Activated CD8-positive, alpha-beta memory T cell treated with anti-CD3 and anti-CD28 coated beads, Interleukin-2, amount 10 ng/mL, durations not matched to agents 7 days and 5 days (primary cell): ENCODE data around the gene SLC1A2. TPM values are rescaled to one million over a fixed set of nuclear protein-coding genes. Genes with fewer than 3 reads are reported as not detected.

Experiments
- ATAC-seq: fragments of 150-1000 bp; cut with Tn5 transposase; one replicate; pipeline ENCODE4 v1.10.0; 2021; ENCODE audit warnings: moderate library complexity
- CTCF ChIA-PET: fragments of 350-600 bp; sonication (Branson Sonifier 250); formaldehyde crosslinking; loops from one replicate; lab custom pipeline; 2021; ENCODE audit warnings: antibody characterized with exemption; lab: Charles Lee
- DNase-seq: peaks from one replicate; pipeline ENCODE4 v3.0.0-alpha.2; 2020
- H3K27ac Mint-ChIP-seq: one replicate; pipeline ENCODE4 v1.8.0; 2021; ENCODE audit warnings: mild to moderate bottlenecking, mixed read lengths
- H3K27me3 Mint-ChIP-seq: one replicate; pipeline ENCODE4 v1.8.0; 2021; ENCODE audit warnings: mixed read lengths
- H3K36me3 Mint-ChIP-seq: one replicate; pipeline ENCODE4 v1.8.0; 2021; ENCODE audit warnings: mild to moderate bottlenecking, mixed read lengths
- H3K4me1 Mint-ChIP-seq: one replicate; pipeline ENCODE4 v1.8.0; 2021; ENCODE audit warnings: mixed read lengths
- H3K4me3 Mint-ChIP-seq: one replicate; pipeline ENCODE4 v1.8.0; 2021; ENCODE audit warnings: mild to moderate bottlenecking, moderate library complexity, mixed read lengths
- H3K9me3 Mint-ChIP-seq: one replicate; pipeline ENCODE4 v1.8.0; 2022; ENCODE audit warnings: low read depth, mixed read lengths
- total RNA-seq, 2 experiments: library from RNA; stranded (reverse); gene quantifications; one replicate each; pipeline ENCODE4 v1.2.3, GENCODE V29; 2021

Gene SLC1A2
- total RNA-seq, 2 experiments from 2014 or later: not detected

DNA sequence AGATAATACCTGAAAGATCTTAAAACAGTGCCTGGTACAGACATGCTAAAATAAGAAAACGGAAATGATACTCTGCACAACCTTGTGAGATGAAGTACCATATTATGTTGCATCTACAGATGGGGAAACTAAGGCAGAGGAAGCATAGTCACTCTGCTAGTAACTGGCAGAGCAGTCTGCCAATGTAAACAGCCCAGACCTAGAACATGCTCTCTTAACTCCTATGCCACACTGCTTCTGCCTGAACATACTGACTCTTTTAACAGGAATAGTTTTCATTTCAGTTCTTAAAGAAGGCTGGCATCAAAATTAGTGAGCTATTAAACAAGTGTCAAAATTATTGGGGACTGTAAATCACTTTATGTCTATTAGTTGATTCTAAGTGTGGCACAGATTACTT, 180.5 kb downstream of the SLC1A2 start:
- ATAC-seq: no peak
- peaks cover 59% of the 10 kb centered on the region for H3K4me1 Mint-ChIP-seq
- H3K27me3 Mint-ChIP-seq: peaks cover 15% of the 10 kb centered on the region
- peaks cover 11% of the 10 kb centered on the region for H3K36me3 Mint-ChIP-seq
- no peak overlapping the region for H3K4me3 Mint-ChIP-seq
- peaks cover 3% of the 10 kb centered on the region for H3K9me3 Mint-ChIP-seq
- no peak for DNase-seq
- no peak overlapping the region for H3K27ac Mint-ChIP-seq
- CTCF ChIA-PET: interaction anchor here (1.0 to 5.6 kb wide), 6 partner anchors 15 to 312 kb away, joined by 3 to 38 read pairs (median 4); no protein-coding TSS in a partner anchor

DNA sequence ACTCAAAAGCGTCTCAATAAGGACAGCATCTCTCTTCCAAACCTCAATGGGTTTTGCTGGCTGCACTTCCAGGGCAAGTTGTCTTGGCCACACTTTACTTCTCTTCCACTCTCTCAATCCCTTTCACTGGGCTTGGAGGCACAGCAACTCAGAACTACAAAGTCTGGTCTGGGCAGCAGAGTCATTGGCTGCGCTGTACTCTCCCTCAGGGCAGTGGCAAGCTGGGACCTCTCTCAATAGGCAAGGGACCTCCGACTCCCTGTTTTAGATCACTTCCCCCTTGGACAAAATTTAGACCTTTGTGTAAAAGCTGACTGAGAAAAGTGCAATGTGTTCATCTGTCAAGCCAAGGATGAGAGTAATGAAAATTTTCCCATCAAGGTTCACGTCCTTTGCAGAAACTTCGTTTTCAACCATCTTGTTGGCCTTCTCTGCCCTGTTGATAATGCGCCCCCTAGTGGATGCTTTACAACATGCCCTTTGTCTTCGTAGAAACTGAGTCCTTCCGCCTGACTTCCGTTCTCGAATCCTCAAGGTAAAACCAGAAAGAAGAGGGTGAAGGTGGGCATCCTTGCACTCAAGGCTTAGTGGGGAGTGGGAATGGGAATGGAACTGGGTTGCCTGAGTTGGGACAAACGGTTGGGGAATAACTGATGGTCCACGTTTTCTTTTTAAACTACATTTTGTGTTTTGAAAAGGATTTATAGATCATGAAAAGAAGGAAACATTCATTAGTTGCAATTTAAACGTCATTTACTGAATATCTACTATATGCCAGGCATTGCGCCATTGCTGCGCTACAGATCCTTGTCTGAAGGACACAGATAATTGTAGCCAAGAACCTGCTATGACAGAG, 181.3 kb downstream of the SLC1A2 start:
- ATAC-seq (peak; percentile 63), DNase-seq (peak; percentile 72)
- peaks cover 57% of the 10 kb centered on the region for H3K4me1 Mint-ChIP-seq
- peaks cover 15% of the 10 kb centered on the region for H3K27me3 Mint-ChIP-seq
- CTCF ChIA-PET: interaction anchor here (0.6 to 5.6 kb wide), 21 partner anchors 9 to 312 kb away, joined by 3 to 38 read pairs (median 4); no protein-coding TSS in a partner anchor
- H3K9me3 Mint-ChIP-seq: peaks cover 3% of the 10 kb centered on the region
- H3K27ac Mint-ChIP-seq: no peak overlapping the region
- no peak overlapping the region for H3K4me3 Mint-ChIP-seq
- H3K36me3 Mint-ChIP-seq: peaks cover 16% of the 10 kb centered on the region

DNA sequence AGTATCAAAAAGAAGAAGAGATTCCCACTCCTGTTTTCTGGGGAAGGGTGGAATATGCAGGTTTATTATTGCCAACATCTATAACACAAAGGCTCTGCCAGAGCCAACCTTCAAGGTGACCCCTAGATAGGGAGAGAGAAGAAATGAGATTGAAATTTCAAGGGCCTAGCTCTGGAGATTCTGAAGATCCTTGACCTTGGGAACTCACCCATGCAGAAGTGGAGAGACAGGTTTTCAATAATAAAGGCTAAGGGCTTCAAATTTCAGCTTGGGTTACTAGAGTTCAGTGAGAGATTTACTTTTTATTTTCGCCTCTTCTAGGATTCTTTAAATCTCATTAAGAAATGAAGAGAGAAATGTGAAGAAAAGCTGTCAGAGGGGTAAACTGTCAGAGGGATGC, 182.0 kb downstream of the SLC1A2 start:
- Mint-ChIP-seq H3K4me3 (no peak overlapping the region), H3K4me1 (peaks cover 50% of the 10 kb centered on the region)
- CTCF ChIA-PET: interaction anchor here (0.6 to 5.6 kb wide), 22 partner anchors 10 to 311 kb away, joined by 3 to 38 read pairs (median 4); no protein-coding TSS in a partner anchor

DNA sequence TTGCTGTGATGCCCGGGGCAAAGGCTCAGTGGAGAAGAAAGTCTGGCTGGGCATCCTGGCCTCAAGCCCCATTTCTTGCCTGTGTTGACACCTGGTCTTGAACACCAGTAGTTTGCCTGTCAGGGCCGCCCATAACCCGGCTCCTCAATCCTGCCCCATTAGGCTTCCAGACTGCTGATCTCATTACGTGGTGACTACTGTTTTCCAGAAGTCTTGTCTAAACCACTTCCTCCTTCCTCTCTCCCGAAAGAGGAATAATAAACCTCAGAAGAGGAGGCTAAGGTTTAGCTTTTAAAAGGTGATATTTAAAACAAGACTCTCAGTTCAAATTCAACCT, 182.7 kb downstream of the SLC1A2 start:
- peaks cover 15% of the 10 kb centered on the region for H3K27me3 Mint-ChIP-seq
- peaks cover 44% of the 10 kb centered on the region for H3K4me1 Mint-ChIP-seq
- H3K27ac Mint-ChIP-seq: peak overlapping the region; percentile 77
- peaks cover 27% of the 10 kb centered on the region for H3K36me3 Mint-ChIP-seq
- H3K9me3 Mint-ChIP-seq: peaks cover 3% of the 10 kb centered on the region
- no peak for ATAC-seq
- no peak for DNase-seq
- CTCF ChIA-PET: interaction anchor here (1.0 to 2.5 kb wide), 16 partner anchors 11 to 311 kb away, joined by 3 to 8 read pairs (median 4); no protein-coding TSS in a partner anchor
- no peak overlapping the region for H3K4me3 Mint-ChIP-seq

More for the DNA sequence above, 182.0 kb downstream of the SLC1A2 start:
- DNase-seq (no peak), ATAC-seq (no peak)
- H3K27ac Mint-ChIP-seq: no peak overlapping the region
- H3K36me3 Mint-ChIP-seq: peaks cover 22% of the 10 kb centered on the region
- H3K9me3 Mint-ChIP-seq: peaks cover 3% of the 10 kb centered on the region
- H3K27me3 Mint-ChIP-seq: peaks cover 15% of the 10 kb centered on the region

DNA sequence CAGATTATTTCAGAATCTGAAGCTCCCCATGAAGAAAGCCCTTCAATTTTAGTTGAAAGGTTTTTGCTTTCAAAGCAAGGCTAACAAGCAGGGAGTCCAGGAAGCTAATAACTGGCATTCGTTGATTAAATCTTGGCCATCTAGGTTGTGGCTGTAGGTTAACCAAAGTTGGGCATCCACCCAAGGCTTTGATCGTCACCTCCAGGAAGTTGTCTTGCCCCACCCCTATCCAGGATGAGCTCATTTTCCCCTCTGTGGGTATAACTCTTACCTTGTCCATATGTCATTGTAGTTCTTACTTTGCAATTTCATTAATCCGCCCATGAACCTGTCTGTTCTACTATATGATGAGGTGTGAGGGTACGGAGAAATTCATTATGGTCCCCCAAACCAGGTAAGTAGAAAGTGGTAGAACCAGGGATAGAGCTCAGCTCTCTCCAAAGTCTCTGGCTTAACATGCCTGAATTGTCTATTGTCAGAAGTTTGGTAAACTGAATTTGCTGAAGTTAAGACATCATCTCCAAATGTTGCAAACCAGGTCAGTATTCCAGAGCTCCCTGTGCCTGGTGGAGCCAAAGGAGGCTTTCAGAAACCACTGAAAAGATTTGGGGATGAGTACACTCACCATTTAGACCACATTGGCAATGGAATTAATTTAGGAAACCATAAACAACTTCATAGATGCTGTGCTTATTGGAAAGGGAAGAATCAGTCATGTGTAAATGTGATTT, 183.3 kb downstream of the SLC1A2 start:
- CTCF ChIA-PET: interaction anchor here (0.8 to 2.0 kb wide), 19 partner anchors 11 to 311 kb away, joined by 3 to 8 read pairs (median 4); no protein-coding TSS in a partner anchor
- peak overlapping the region; percentile 77 for H3K27ac Mint-ChIP-seq
- peaks cover 3% of the 10 kb centered on the region for H3K9me3 Mint-ChIP-seq
- DNase-seq: peak; percentile 84
- peaks cover 39% of the 10 kb centered on the region for H3K4me1 Mint-ChIP-seq
- H3K36me3 Mint-ChIP-seq: peaks cover 31% of the 10 kb centered on the region
- H3K4me3 Mint-ChIP-seq: peak overlapping the region; percentile 3
- peaks cover 12% of the 10 kb centered on the region for H3K27me3 Mint-ChIP-seq
- ATAC-seq: peak; percentile 84

DNA sequence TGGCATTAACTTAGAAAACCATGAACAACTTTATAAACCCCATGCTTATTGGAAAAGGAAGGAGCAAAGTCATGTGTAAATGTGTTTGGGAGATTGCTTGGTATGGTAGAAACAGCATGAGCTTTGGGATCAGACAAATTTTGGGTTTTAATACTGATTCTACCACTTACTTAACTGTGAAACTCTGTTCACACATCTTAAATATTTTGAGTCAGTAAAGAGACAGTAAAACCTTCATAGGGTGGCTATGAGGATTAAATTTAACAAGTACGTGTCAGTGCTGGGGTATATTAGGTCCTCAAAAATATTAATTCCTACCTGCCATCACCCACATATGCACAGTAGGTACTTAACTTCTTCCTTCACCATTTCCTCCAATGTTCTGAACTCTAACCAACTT, 183.9 kb downstream of the SLC1A2 start:
- Mint-ChIP-seq H3K9me3 (peaks cover 3% of the 10 kb centered on the region), H3K27ac (peak overlapping the region; percentile 77), H3K4me1 (peaks cover 38% of the 10 kb centered on the region), H3K36me3 (peaks cover 37% of the 10 kb centered on the region), H3K27me3 (peaks cover 7% of the 10 kb centered on the region), H3K4me3 (peak overlapping the region; percentile 3)
- no peak for DNase-seq
- peak; percentile 12 for ATAC-seq
- CTCF ChIA-PET: interaction anchor here (0.8 to 2.0 kb wide), 19 partner anchors 13 to 310 kb away, joined by 3 to 6 read pairs (median 4); no protein-coding TSS in a partner anchor

DNA sequence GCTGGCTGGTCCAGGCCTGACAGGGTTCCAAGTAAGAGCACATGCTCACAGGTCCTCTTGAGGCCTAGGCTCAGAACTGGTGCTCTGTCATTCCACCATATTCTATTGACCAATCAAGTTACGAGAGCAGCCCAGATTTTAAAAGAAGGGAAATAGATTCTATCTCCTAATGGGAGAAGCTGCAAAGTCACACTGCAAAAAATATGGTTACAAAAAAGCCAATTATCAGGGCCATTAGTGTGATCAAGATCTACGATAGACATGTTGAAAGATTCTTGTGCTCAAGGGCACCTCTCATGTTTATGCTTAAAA, 184.2 kb downstream of the SLC1A2 start:
- Mint-ChIP-seq H3K4me3 (no peak overlapping the region), H3K36me3 (peaks cover 41% of the 10 kb centered on the region), H3K4me1 (peaks cover 38% of the 10 kb centered on the region), H3K27me3 (peaks cover 6% of the 10 kb centered on the region), H3K27ac (peak overlapping the region; percentile 77), H3K9me3 (peaks cover 3% of the 10 kb centered on the region)
- no peak for ATAC-seq
- CTCF ChIA-PET: interaction anchor here (1.0 to 2.0 kb wide), 13 partner anchors 12 to 310 kb away, joined by 3 to 6 read pairs (median 4); no protein-coding TSS in a partner anchor
- no peak for DNase-seq

DNA sequence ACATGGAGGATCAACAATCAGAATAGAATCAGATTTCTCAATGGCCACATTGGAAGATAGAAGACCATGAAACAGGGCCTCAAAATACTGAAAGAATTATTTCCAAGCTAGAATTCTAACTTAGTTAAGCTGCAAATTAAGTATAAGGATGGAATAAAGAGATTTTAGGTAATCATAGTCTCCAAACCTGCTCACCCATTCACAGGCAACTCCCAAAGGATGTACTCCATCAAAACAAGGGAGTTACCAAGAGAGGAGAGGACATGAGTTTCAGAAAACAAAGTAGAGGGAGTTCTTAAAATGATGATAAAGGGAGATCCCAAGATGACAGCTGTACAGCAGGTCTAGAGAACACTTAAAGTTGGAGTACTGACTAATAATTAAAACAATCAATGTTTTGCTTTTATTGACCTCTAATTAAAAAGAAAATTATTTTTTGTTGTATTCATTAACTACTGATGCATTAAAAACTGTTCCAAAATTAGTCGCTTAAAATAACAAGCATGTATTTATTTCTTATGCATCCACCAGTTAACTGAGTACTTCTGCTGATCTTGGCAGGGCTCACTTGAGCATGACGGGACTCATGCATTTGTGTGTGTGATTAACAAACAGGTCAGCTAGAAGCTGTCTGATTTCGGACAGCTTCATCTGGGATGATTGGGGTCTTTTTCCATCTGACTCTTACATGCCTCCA, 184.8 kb downstream of the SLC1A2 start:
- Mint-ChIP-seq H3K27me3 (peaks cover 2% of the 10 kb centered on the region), H3K9me3 (peaks cover 3% of the 10 kb centered on the region), H3K4me3 (no peak overlapping the region), H3K36me3 (peaks cover 45% of the 10 kb centered on the region), H3K4me1 (peaks cover 38% of the 10 kb centered on the region), H3K27ac (no peak overlapping the region)
- CTCF ChIA-PET: interaction anchor here (1.1 to 2.0 kb wide), 7 partner anchors 12 to 184 kb away, joined by 3 to 6 read pairs (median 3); no protein-coding TSS in a partner anchor
- ATAC-seq (no peak), DNase-seq (no peak)

DNA sequence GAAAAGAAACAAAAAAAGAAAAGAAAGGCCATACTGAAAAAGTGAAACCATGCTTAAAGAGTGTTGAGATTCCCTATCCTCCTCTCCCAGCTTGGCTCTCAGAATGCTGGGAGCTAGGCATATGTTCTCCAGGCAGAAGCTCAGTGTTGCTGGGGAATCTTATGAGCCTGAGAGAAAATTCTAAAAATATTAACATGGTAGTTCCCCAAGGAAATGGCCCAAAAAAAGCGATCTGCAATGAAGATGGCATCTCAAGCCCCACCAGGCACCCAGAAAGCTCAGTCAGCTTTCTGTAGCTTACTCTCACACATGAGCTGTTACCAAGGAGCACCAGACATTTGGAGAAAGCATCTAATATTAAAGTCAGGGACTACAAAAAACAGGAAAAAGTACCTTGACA, 185.8 kb downstream of the SLC1A2 start:
- Mint-ChIP-seq H3K36me3 (peaks cover 55% of the 10 kb centered on the region), H3K27me3 (no peaks in the 10 kb centered on the region), H3K27ac (no peak overlapping the region), H3K4me1 (peaks cover 36% of the 10 kb centered on the region), H3K4me3 (no peak overlapping the region), H3K9me3 (peaks cover 3% of the 10 kb centered on the region)
- no peak for DNase-seq
- CTCF ChIA-PET: interaction anchor here (1.1 to 1.4 kb wide), 2 partner anchors 60 to 67 kb away, joined by 3 to 4 read pairs; no protein-coding TSS in a partner anchor
- no peak for ATAC-seq

DNA sequence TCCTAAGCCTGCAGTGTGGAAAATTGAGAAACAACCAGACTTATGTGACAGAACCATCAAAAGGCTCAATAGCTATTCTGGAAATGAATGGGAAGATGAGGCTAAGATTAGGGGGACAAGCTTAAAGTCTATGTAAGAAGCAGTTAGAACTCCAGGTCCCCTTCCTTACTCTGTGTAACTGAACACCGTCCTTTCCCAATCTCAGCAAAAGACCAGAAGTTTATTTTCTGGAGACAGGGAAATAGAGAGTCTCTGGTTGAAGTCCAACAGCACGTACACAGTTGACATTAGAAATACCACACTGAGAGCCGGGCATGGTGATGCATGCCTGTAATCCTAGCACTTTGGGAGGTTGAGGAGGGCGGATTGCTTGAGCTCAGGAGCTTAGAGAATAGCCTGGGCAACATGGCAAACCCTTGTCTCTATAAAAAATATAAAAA, 186.4 kb downstream of the SLC1A2 start:
- H3K36me3 Mint-ChIP-seq: peaks cover 59% of the 10 kb centered on the region
- H3K4me1 Mint-ChIP-seq: peaks cover 32% of the 10 kb centered on the region
- H3K27me3 Mint-ChIP-seq: no peaks in the 10 kb centered on the region
- no peak overlapping the region for H3K27ac Mint-ChIP-seq
- peaks cover 3% of the 10 kb centered on the region for H3K9me3 Mint-ChIP-seq
- ATAC-seq (no peak), DNase-seq (no peak)
- CTCF ChIA-PET: no interaction called here
- no peak overlapping the region for H3K4me3 Mint-ChIP-seq

DNA sequence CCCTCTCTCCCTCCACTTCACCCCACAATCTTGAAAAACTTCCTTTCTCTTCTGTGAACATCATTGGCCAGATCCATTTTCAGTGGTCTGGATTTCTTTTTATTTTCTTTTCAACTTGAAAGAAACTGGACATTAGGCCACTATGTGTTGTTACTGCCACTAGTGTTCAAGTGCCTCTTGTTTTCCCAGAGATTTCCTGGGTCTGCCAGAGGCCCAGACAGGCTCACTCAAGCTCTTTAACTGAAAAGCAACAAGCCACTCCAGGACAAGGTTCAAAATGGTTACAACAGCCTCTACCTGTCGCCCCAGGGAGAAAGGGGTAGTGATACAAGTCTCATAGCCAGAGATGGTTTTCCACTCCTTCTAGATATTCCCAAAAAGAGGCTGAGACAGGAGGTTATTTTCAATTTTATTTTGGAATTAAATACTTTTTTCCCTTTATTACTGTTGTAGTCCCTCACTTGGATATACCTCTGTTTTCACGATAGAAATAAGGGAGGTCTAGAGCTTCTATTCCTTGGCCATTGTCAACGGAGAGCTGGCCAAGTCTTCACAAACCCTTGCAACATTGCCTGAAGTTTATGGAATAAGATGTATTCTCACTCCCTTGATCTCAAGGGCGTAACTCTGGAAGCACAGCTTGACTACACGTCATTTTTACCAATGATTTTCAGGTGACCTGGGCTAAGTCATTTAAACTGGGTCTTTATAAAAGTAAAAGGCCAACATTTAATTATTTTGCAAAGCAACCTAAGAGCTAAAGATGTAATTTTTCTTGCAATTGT, 188.1 kb downstream of the SLC1A2 start:
- DNase-seq: no peak
- H3K27me3 Mint-ChIP-seq: no peaks in the 10 kb centered on the region
- no peak overlapping the region for H3K27ac Mint-ChIP-seq
- H3K9me3 Mint-ChIP-seq: peaks cover 3% of the 10 kb centered on the region
- H3K4me1 Mint-ChIP-seq: peaks cover 17% of the 10 kb centered on the region
- no peak overlapping the region for H3K4me3 Mint-ChIP-seq
- ATAC-seq: no peak
- CTCF ChIA-PET: interaction anchor here (0.6 kb wide), 1 partner anchor 16 kb away, joined by 3 read pairs; no protein-coding TSS in a partner anchor
- H3K36me3 Mint-ChIP-seq: peaks cover 71% of the 10 kb centered on the region

DNA sequence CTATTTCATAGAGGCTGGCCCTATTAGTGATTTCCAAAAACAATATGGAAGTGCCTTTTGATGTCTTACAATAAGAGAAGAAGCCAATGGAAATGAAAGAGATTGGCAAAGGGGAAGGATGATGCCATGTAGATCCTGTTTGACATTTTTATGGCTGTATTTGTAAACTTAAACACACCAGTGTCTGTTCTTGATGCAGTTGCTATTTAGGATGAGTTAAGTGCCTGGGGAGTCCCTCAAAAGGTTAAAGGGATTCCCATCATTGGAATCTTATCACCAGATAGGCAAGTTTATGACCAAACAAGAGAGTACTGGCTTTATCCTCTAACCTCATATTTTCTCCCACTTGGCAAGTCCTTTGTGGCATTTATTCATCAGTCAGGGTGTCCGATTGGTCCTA, 189.0 kb downstream of the SLC1A2 start:
- Mint-ChIP-seq H3K4me1 (peaks cover 8% of the 10 kb centered on the region), H3K27me3 (no peaks in the 10 kb centered on the region), H3K9me3 (peaks cover 3% of the 10 kb centered on the region), H3K4me3 (no peak overlapping the region), H3K27ac (no peak overlapping the region), H3K36me3 (peaks cover 79% of the 10 kb centered on the region)
- no peak for ATAC-seq
- no peak for DNase-seq
- CTCF ChIA-PET: no interaction called here
